ENCODE results near the gene VPS9D1. TPM values are rescaled to one million over a fixed set of nuclear protein-coding genes. Genes with fewer than 3 reads are reported as not detected.

Gene VPS9D1
- total and polyA plus RNA-seq, 2 of the 4 experiments (the other 2 are of a cell fraction) = 1.8 to 20.3 TPM

GRCh38 chr16:89730610-89731234 is 10.0 kb upstream of the VPS9D1 start:
- H2AK5ac ChIP-seq (ENCODE audit: low read depth, low read length) = no peak overlapping the region
- intact Hi-C loops (cut with micrococcal nuclease) (no loop called here), dilution Hi-C loops (cut with HindIII; ENCODE audit: low sequenced_read_pairs, unreplicated experiment) (no loop called here), in situ Hi-C loops (cut with MboI; ENCODE audit: low sequenced_read_pairs) (no loop called here)
- H3K27me3 ChIP-seq (ENCODE audit: control insufficient read depth, insufficient read depth, low read length) = no peaks in the 10 kb centered on the region
- no peaks in the 10 kb centered on the region for H3K4me1 ChIP-seq (ENCODE audit: control insufficient read depth, insufficient read depth, low read length)
- POLR2A ChIA-PET (ENCODE audit: unreplicated experiment) = no interaction called here
- H2BK5ac ChIP-seq (ENCODE audit: low read depth, low read length, poor library complexity, severe bottlenecking) = no peak overlapping the region
- ATAC-seq (ENCODE audit: low read depth) (no peak), DNase-seq (no peak)
- no TSS peak for BruUV-seq (replicated peaks)
- H2BK15ac ChIP-seq (ENCODE audit: low read depth, low read length) = no peak overlapping the region
- peaks cover 10 to 49% of the 10 kb centered on the region in 2 experiments; a peak in 3 of 4 replicates for H3K79me1 ChIP-seq (ENCODE audit: low read depth in 1 of 2, low read length in 2 of 2)
- no peaks in the 10 kb centered on the region; the same call in none of the 2 replicates for H4K20me1 ChIP-seq (ENCODE audit: insufficient read depth, low read length)
- no peak overlapping the region for H3K23ac ChIP-seq (ENCODE audit: low read depth, low read length)
- H4K91ac ChIP-seq (ENCODE audit: insufficient read depth, low read depth, low read length) = no peak overlapping the region
- WGBS, 2 experiments (ENCODE audit: extremely low coverage in 2 of 2, insufficient read length in 1 of 2) = 89% methylated on average over 7 of the region's 22 CpGs; no CpG with 5 or more reads in 1 of the 2 experiments
- H3K27ac ChIP-seq (ENCODE audit: insufficient read depth, low read length) = no peak overlapping the region
- H3K4ac ChIP-seq (ENCODE audit: low read depth, low read length) = no peak overlapping the region
- H3K18ac ChIP-seq (ENCODE audit: low read depth, low read length) = no peak overlapping the region
- peak overlapping the region; percentile 33 for H2AK9ac ChIP-seq (replicated peaks; ENCODE audit: low read depth, low read length, poor library complexity)
- H3K9me1 ChIP-seq (ENCODE audit: insufficient read depth, low read length) = no peaks in the 10 kb centered on the region
- no peak overlapping the region for H2BK20ac ChIP-seq (ENCODE audit: low read depth, low read length)
- no peak overlapping the region for H2BK120ac ChIP-seq (ENCODE audit: low read depth, low read length)
- H3K9me3 ChIP-seq (ENCODE audit: control insufficient read depth, insufficient read depth, low read length) = no peaks in the 10 kb centered on the region
- peaks cover 66% of the 10 kb centered on the region for H3K36me3 ChIP-seq (ENCODE audit: control insufficient read depth, insufficient read depth, low read length)
- CTCF ChIA-PET = no interaction called here
- no peak overlapping the region for H4K5ac ChIP-seq (ENCODE audit: low read depth, low read length)
- no peak overlapping the region for H3K9ac ChIP-seq (ENCODE audit: low read depth, low read length)
- H2AFZ ChIP-seq (replicated peaks; ENCODE audit: low read length, poor library complexity) = no peak overlapping the region
- TF ChIP-seq NFE2L2 (IDR thresholded peaks at IDR 0.05; ENCODE audit: low read depth, low read length) = no peak
- TF ChIP-seq CHD1 (IDR thresholded peaks at IDR 0.05; ENCODE audit: low read depth, low read length) = no peak
- TF ChIP-seq MAFK (IDR thresholded peaks at IDR 0.05; ENCODE audit: low read depth, low read length) = no peak
- no peak for TF ChIP-seq RCOR1 (IDR thresholded peaks at IDR 0.05; ENCODE audit: insufficient replicate concordance, low read length)
- no peak for TF ChIP-seq ELK1 (IDR thresholded peaks at IDR 0.05; ENCODE audit: borderline replicate concordance, low read depth, low read length)
- TF ChIP-seq FOS (IDR thresholded peaks at IDR 0.05; ENCODE audit: low read depth, low read length) = no peak
- no peak for TF ChIP-seq SMC3 (IDR thresholded peaks at IDR 0.05; ENCODE audit: low read depth, low read length)
- H3K14ac ChIP-seq (replicated peaks; ENCODE audit: low read depth, low read length) = no peak overlapping the region
- no peak overlapping the region for H4K8ac ChIP-seq (ENCODE audit: low read depth in 2 of 2, low read length in 2 of 2)
- no peak overlapping the region for H3K4me2 ChIP-seq (ENCODE audit: low read depth, low read length)
- H3K4me3 ChIP-seq (ENCODE audit: insufficient read depth, low read depth, low read length) = no peak overlapping the region
- H3K56ac ChIP-seq (ENCODE audit: extremely low read depth, insufficient read depth, low read length) = no peak overlapping the region

All from IMR-90 (cell line).